ENCODE results near the gene SRRM3. TPM values are rescaled to one million over a fixed set of nuclear protein-coding genes. Genes with fewer than 3 reads are reported as not detected.
"Not testable (repeated sequence)": the region's sequence is repeated elsewhere in the genome, so short reads cannot be mapped to it uniquely, and the experiment has no call there.

SRRM3 gene
- total RNA-seq, 1 donor from 2014 or later, result 1.7 TPM

- H3K4me1 ChIP-seq (ENCODE audit: insufficient read depth, low read length), result peaks cover 2% of the 10 kb centered on the region
- H3K4me3 ChIP-seq (ENCODE audit: insufficient read depth, low read depth, low read length), result no peak overlapping the region
- no peaks in the 10 kb centered on the region for H4K20me1 ChIP-seq (ENCODE audit: insufficient read depth, low read length)
- peaks cover 3% of the 10 kb centered on the region for H3K9me3 Mint-ChIP-seq (ENCODE audit: unreplicated experiment)
- no peak overlapping the region for H3K4me3 Mint-ChIP-seq (ENCODE audit: unreplicated experiment)
- H3K27me3 ChIP-seq (ENCODE audit: insufficient read depth, low read length), result peaks cover 12% of the 10 kb centered on the region
- no peaks in the 10 kb centered on the region for H3K79me2 ChIP-seq (ENCODE audit: insufficient read depth, low read length)
- no peak overlapping the region for H3K9ac ChIP-seq (ENCODE audit: low read length)
- H3K27ac ChIP-seq (ENCODE audit: low read depth, low read length), result no peak overlapping the region
- no peaks in the 10 kb centered on the region for H3K36me3 Mint-ChIP-seq (ENCODE audit: low read depth, unreplicated experiment)
- no peak overlapping the region for H2AFZ ChIP-seq (ENCODE audit: low read depth, low read length)
- peaks cover 32% of the 10 kb centered on the region for H3K27me3 Mint-ChIP-seq (ENCODE audit: low read depth, unreplicated experiment)
- DNase-seq (ENCODE audit: low read depth) (peak; percentile 8), FAIRE-seq (no peak)
- no peak overlapping the region for H3K27ac Mint-ChIP-seq (ENCODE audit: unreplicated experiment)
- H3K4me2 ChIP-seq (ENCODE audit: low read length), result no peak overlapping the region
- H3K36me3 ChIP-seq (ENCODE audit: insufficient read depth, low read length), result no peaks in the 10 kb centered on the region
- H3K9me3 ChIP-seq (ENCODE audit: insufficient read depth, low read depth, low read length), result no peaks in the 10 kb centered on the region
- peaks cover under 1% of the 10 kb centered on the region for H3K4me1 Mint-ChIP-seq (ENCODE audit: low read depth, unreplicated experiment)
- TF ChIP-seq CTCF (IDR thresholded peaks at IDR 0.05; ENCODE audit: insufficient read depth, low read depth, low read length) (no peak), EZH2 (IDR thresholded peaks at IDR 0.05; ENCODE audit: insufficient read depth, low read length) (no peak)
Measured at GRCh38 chr7:76225379-76225778, 23.7 kb downstream of the SRRM3 start.

DNA sequence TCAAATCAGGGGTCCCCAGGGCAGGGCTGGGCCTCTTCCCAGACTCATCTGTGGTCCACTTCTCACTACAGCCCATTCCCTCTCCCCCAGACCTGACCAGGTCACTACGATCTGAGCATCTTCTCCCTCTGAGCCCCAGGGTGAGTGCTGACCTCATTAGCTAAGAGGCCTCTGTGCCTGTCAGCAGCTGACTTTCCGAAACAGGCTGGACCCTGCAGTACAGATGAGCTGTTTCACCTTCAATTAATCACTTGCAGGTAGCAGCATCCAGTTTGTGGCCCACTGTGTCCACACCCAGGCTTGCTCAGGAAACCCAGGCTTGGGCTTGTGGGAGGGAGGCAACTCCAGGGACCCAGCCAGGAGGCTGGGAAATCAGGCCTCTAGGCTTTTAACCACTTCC, 24.3 kb downstream of the SRRM3 start:
- Histone ChIP-seq H3K9ac (ENCODE audit: low read length) (no peak overlapping the region), H3K27ac (ENCODE audit: low read depth, low read length) (no peak overlapping the region), H3K36me3 (ENCODE audit: insufficient read depth, low read length) (no peaks in the 10 kb centered on the region), H3K4me3 (ENCODE audit: insufficient read depth, low read depth, low read length) (no peak overlapping the region), H3K9me3 (ENCODE audit: insufficient read depth, low read depth, low read length) (no peaks in the 10 kb centered on the region), H3K79me2 (ENCODE audit: insufficient read depth, low read length) (no peaks in the 10 kb centered on the region), H3K4me2 (ENCODE audit: low read length) (no peak overlapping the region), H3K4me1 (ENCODE audit: insufficient read depth, low read length) (no peaks in the 10 kb centered on the region), H2AFZ (ENCODE audit: low read depth, low read length) (no peak overlapping the region), H3K27me3 (ENCODE audit: insufficient read depth, low read length) (peaks cover 12% of the 10 kb centered on the region), H4K20me1 (ENCODE audit: insufficient read depth, low read length) (no peaks in the 10 kb centered on the region)
- Mint-ChIP-seq H3K4me1 (ENCODE audit: low read depth, unreplicated experiment) (no peaks in the 10 kb centered on the region), H3K9me3 (ENCODE audit: unreplicated experiment) (peaks cover 4% of the 10 kb centered on the region), H3K4me3 (ENCODE audit: unreplicated experiment) (no peak overlapping the region), H3K27ac (ENCODE audit: unreplicated experiment) (no peak overlapping the region), H3K36me3 (ENCODE audit: low read depth, unreplicated experiment) (no peaks in the 10 kb centered on the region), H3K27me3 (ENCODE audit: low read depth, unreplicated experiment) (peaks cover 33% of the 10 kb centered on the region)
- DNase-seq (ENCODE audit: low read depth) (no peak), FAIRE-seq (no peak)
- TF ChIP-seq EZH2 (IDR thresholded peaks at IDR 0.05; ENCODE audit: insufficient read depth, low read length) (no peak), CTCF (IDR thresholded peaks at IDR 0.05; ENCODE audit: insufficient read depth, low read depth, low read length) (no peak)

- not testable (repeated sequence) for H2AFZ ChIP-seq (ENCODE audit: low read depth, low read length); DNase-seq (ENCODE audit: low read depth); H3K9me3 Mint-ChIP-seq (ENCODE audit: unreplicated experiment); H3K79me2 ChIP-seq (ENCODE audit: insufficient read depth, low read length); H3K4me3 Mint-ChIP-seq (ENCODE audit: unreplicated experiment); H3K27me3 ChIP-seq (ENCODE audit: insufficient read depth, low read length); H3K9ac ChIP-seq (ENCODE audit: low read length); H3K4me1 ChIP-seq (ENCODE audit: insufficient read depth, low read length); H3K27ac Mint-ChIP-seq (ENCODE audit: unreplicated experiment); H3K4me1 Mint-ChIP-seq (ENCODE audit: low read depth, unreplicated experiment); H3K27ac ChIP-seq (ENCODE audit: low read depth, low read length); H3K4me3 ChIP-seq (ENCODE audit: insufficient read depth, low read depth, low read length); H3K4me2 ChIP-seq (ENCODE audit: low read length); H3K9me3 ChIP-seq (ENCODE audit: insufficient read depth, low read depth, low read length); H3K36me3 Mint-ChIP-seq (ENCODE audit: low read depth, unreplicated experiment); FAIRE-seq; H3K36me3 ChIP-seq (ENCODE audit: insufficient read depth, low read length); H4K20me1 ChIP-seq (ENCODE audit: insufficient read depth, low read length)
- H3K27me3 Mint-ChIP-seq (ENCODE audit: low read depth, unreplicated experiment), result peaks cover 41% of the 10 kb centered on the region
Measured at GRCh38 chr7:76226878-76227423, 25.3 kb downstream of the SRRM3 start.
